DOHH2 (cell line): ENCODE measurements around the gene THOC2.
"Not testable (repeated sequence)": the region's sequence is repeated elsewhere in the genome, so short reads cannot be mapped to it uniquely, and the experiment has no call there.

Source experiments
- H3F3A ChIP-seq: fragments of 200-600 bp; sonication (generic), shearing (Covaris generic); 2 replicates; pipeline ENCODE4 v1.6.0; 2016; ENCODE audit warnings: antibody characterized with exemption, mild to moderate bottlenecking; ENCODE audit not compliant: control insufficient read depth, insufficient read depth
- H3K27ac ChIP-seq: fragments of 200-600 bp; sonication (generic); 2 replicates; pipeline ENCODE4 v1.5.1; 2014; ENCODE audit warnings: low read depth, mild to moderate bottlenecking, low read length, moderate library complexity
- H3K27me3 ChIP-seq: fragments of 200-600 bp; sonication (generic); 2 replicates; pipeline ENCODE4 v1.6.1; 2014; ENCODE audit warnings: mild to moderate bottlenecking, low read length, mixed read lengths; ENCODE audit not compliant: control insufficient read depth
- H3K36me3 ChIP-seq: fragments of 200-600 bp; sonication (generic); 2 replicates; pipeline ENCODE4 v1.6.1; 2014; ENCODE audit warnings: mild to moderate bottlenecking, low read length, moderate library complexity, mixed read lengths; ENCODE audit not compliant: control insufficient read depth
- H3K4me1 ChIP-seq: fragments of 200-600 bp; sonication (generic); 2 replicates; pipeline ENCODE4 v1.6.1; 2014; ENCODE audit warnings: mild to moderate bottlenecking, low read length, mixed read lengths; ENCODE audit not compliant: control insufficient read depth
- H3K4me2 ChIP-seq: fragments of 200-600 bp; sonication (generic); 2 replicates; pipeline ENCODE4 v1.6.0; 2014; ENCODE audit warnings: mild to moderate bottlenecking, low read length, moderate library complexity
- H3K4me3 ChIP-seq: fragments of 200-600 bp; sonication (generic); 2 replicates; pipeline ENCODE4 v1.5.1; 2014; ENCODE audit warnings: mild to moderate bottlenecking, low read length, mixed read lengths
- H3K79me2 ChIP-seq: fragments of 200-600 bp; sonication (generic); 2 replicates; pipeline ENCODE4 v1.6.1; 2014; ENCODE audit warnings: mild to moderate bottlenecking, low read length, mixed read lengths; ENCODE audit not compliant: control insufficient read depth
- H3K9me2 ChIP-seq: fragments of 200-600 bp; sonication (generic); replicated peaks from 2 replicates; pipeline ENCODE4 v1.6.1; 2014; ENCODE audit warnings: mild to moderate bottlenecking, low read length, mixed read lengths; ENCODE audit not compliant: control insufficient read depth
- H3K9me3 ChIP-seq: fragments of 200-600 bp; sonication (generic); 2 replicates; pipeline ENCODE4 v1.6.1; 2014; ENCODE audit warnings: antibody characterized with exemption, low read length, mixed read lengths; ENCODE audit not compliant: control insufficient read depth, insufficient read depth
- H4K20me1 ChIP-seq: fragments of 200-600 bp; sonication (generic); 2 replicates; pipeline ENCODE4 v1.6.0; 2014; ENCODE audit warnings: low read depth, mild to moderate bottlenecking, antibody characterized with exemption, low read length, moderate library complexity; ENCODE audit not compliant: control insufficient read depth, insufficient read depth
- EZH2phosphoT487 ChIP-seq: fragments of 200-600 bp; sonication (generic); IDR thresholded peaks from 2 replicates; pipeline ENCODE4 v1.6.1; 2017; ENCODE audit warnings: borderline replicate concordance, mild to moderate bottlenecking, antibody characterized with exemption, low read length, moderate library complexity, mixed read lengths
- TF ChIP-seq, protein P1 (sequence below): fragments of 200-600 bp; sonication (generic); IDR thresholded peaks from one replicate; pipeline ENCODE4 v1.5.1; 2014; ENCODE audit warnings: antibody characterized with exemption, mild to moderate bottlenecking, low read depth, low read length; ENCODE audit not compliant: poor library complexity, severe bottlenecking

The THOC2 gene

DNA sequence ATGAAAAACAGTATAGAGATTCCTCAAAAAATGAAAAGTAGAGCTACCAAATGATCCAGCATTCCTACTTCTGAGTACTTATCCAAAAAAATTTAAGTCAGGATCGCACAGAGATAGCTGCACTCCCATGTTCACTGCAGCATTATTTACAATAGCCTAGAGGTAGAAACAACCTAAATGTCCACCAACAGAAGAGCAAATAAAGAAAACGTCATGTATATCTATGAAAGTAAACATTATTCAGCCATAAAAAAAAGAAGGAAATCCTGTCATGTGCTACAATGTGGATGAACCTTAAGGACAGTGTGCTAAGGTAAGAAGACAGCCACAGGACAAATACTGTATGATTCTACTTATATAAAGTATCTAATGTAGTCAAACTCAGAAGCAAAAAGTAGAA lies 12.4 kb downstream of the THOC2 start:
- no peaks in the 10 kb centered on the region for H3F3A ChIP-seq
- no peaks in the 10 kb centered on the region for H3K27me3 ChIP-seq
- peaks cover 100% of the 10 kb centered on the region for H3K79me2 ChIP-seq
- peaks cover 21% of the 10 kb centered on the region for H3K4me1 ChIP-seq
- TF ChIP-seq, protein P1, sequence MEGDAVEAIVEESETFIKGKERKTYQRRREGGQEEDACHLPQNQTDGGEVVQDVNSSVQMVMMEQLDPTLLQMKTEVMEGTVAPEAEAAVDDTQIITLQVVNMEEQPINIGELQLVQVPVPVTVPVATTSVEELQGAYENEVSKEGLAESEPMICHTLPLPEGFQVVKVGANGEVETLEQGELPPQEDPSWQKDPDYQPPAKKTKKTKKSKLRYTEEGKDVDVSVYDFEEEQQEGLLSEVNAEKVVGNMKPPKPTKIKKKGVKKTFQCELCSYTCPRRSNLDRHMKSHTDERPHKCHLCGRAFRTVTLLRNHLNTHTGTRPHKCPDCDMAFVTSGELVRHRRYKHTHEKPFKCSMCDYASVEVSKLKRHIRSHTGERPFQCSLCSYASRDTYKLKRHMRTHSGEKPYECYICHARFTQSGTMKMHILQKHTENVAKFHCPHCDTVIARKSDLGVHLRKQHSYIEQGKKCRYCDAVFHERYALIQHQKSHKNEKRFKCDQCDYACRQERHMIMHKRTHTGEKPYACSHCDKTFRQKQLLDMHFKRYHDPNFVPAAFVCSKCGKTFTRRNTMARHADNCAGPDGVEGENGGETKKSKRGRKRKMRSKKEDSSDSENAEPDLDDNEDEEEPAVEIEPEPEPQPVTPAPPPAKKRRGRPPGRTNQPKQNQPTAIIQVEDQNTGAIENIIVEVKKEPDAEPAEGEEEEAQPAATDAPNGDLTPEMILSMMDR: no peak
- no peak for TF ChIP-seq EZH2phosphoT487
- peaks cover 3% of the 10 kb centered on the region; the same call in 1 of the 2 replicates for H3K36me3 ChIP-seq
- H3K9me2 ChIP-seq: no peaks in the 10 kb centered on the region
- H3K4me2 ChIP-seq: no peak overlapping the region
- no peak overlapping the region for H3K27ac ChIP-seq
- H3K9me3 ChIP-seq: no peaks in the 10 kb centered on the region
- no peak overlapping the region for H3K4me3 ChIP-seq
- H4K20me1 ChIP-seq: no peaks in the 10 kb centered on the region

DNA sequence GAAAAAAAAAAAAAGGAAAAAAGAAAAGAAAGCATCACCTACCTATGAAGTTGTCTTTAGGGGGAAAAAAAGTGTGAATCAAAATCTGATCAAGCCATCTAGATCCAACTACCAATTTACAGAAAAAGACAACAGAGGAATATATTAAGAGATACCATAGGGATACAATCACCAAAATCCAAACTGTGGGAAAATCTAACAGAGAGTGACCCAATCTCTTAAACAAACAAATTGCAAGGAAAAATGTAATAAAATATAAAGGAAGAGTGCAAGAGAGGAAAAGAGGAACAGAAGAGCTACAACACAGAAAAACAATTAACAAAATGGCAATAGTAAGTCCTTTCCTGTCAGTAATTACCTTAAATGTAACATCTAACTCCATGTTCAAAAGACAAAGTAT lies 19.0 kb downstream of the THOC2 start:
- H3K9me2 ChIP-seq: no peaks in the 10 kb centered on the region
- H4K20me1 ChIP-seq: no peaks in the 10 kb centered on the region; the same call in 1 of the 2 replicates
- H3K79me2 ChIP-seq: peaks cover 91% of the 10 kb centered on the region
- peak overlapping the region; percentile 28; the same call in 1 of the 2 replicates for H3K4me3 ChIP-seq
- H3K9me3 ChIP-seq: no peaks in the 10 kb centered on the region
- peaks cover 14% of the 10 kb centered on the region for H3K36me3 ChIP-seq
- H3K4me1 ChIP-seq: peaks cover 44% of the 10 kb centered on the region
- peak overlapping the region; percentile 34 for H3K4me2 ChIP-seq
- H3F3A ChIP-seq: no peaks in the 10 kb centered on the region
- no peak overlapping the region for H3K27ac ChIP-seq
- TF ChIP-seq, protein P1: no peak
- no peak for TF ChIP-seq EZH2phosphoT487
- H3K27me3 ChIP-seq: no peaks in the 10 kb centered on the region

DNA sequence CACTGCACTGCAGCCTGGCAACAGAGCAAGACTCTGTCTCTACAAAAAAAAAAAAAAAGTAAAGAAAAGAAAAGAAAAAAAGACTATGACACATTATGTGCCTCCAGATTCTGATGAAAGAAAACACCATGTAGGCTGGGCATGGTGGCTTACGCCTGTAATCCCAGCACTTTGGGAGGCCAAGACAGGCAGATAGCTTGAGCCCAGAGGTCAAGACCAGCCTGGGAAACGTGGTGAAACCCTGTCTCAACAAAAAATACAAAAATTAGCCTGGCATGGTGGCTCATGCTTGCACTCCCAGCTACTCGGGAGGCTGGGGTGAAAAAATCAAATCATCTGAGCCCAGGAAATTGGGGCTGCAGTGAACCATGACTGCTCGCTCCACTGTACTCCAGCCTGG lies 19.4 kb downstream of the THOC2 start:
- peak overlapping the region; percentile 28; the same call in 1 of the 2 replicates for H3K4me3 ChIP-seq
- H3K36me3 ChIP-seq: peaks cover 18% of the 10 kb centered on the region
- no peaks in the 10 kb centered on the region for H3K9me2 ChIP-seq
- no peaks in the 10 kb centered on the region; the same call in 1 of the 2 replicates for H4K20me1 ChIP-seq
- no peaks in the 10 kb centered on the region for H3F3A ChIP-seq
- no peaks in the 10 kb centered on the region for H3K9me3 ChIP-seq
- no peaks in the 10 kb centered on the region for H3K27me3 ChIP-seq
- peaks cover 91% of the 10 kb centered on the region for H3K79me2 ChIP-seq
- no peak overlapping the region for H3K27ac ChIP-seq
- H3K4me2 ChIP-seq: peak overlapping the region; percentile 34
- TF ChIP-seq, protein P1: no peak
- no peak for TF ChIP-seq EZH2phosphoT487
- H3K4me1 ChIP-seq: peaks cover 43% of the 10 kb centered on the region

DNA sequence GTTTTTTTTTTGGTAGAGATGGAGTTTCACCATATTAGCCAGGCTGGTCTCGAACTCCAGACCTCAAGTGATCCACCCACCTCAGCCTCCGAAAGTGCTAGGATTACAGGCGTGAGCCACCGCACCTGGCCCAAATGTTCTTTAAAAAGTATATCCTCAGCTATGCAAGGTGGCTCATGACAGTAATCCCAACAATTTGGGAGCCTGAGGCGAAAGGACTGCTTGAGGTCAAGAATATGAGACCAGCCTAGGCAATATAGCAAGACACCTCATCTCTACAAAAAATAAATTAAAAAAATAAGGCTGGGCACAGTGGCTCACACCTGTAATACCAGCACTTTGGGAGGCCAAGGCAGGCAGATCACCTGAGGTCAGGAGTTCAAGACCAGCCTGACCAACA lies 21.7 kb downstream of the THOC2 start:
- not testable (repeated sequence) for H3K4me2 ChIP-seq, H3K27me3 ChIP-seq, H3K27ac ChIP-seq, H3F3A ChIP-seq, H3K9me2 ChIP-seq, H3K9me3 ChIP-seq, H4K20me1 ChIP-seq, H3K4me3 ChIP-seq
- Histone ChIP-seq H3K36me3 (peaks cover 24% of the 10 kb centered on the region), H3K4me1 (peaks cover 28% of the 10 kb centered on the region), H3K79me2 (peaks cover 80% of the 10 kb centered on the region)
